Ishikawa (cell line): ENCODE results near the gene TMF1.

ENCODE experiments used
- CEBPB ChIP-seq: IDR thresholded peaks from 2 replicates; pipeline ENCODE4 v1.6.1; 2012
- CREB1 ChIP-seq: IDR thresholded peaks from 2 replicates; pipeline ENCODE4 v1.6.1; 2012; ENCODE audit warnings: low read depth
- EGR1 ChIP-seq: IDR thresholded peaks from 2 replicates; pipeline ENCODE4 v1.6.1; 2012
- EP300 ChIP-seq: IDR thresholded peaks from 2 replicates; pipeline ENCODE4 v1.6.1; 2012; ENCODE audit warnings: borderline replicate concordance
- MAX ChIP-seq: IDR thresholded peaks from 2 replicates; pipeline ENCODE4 v1.6.1; 2012
- RAD21 ChIP-seq: IDR thresholded peaks from 2 replicates; pipeline ENCODE4 v1.6.1; 2012; ENCODE audit warnings: low read depth
- REST ChIP-seq: IDR thresholded peaks from 2 replicates; pipeline ENCODE4 v1.6.1; 2012; ENCODE audit warnings: low read depth, mild to moderate bottlenecking
- TAF1 ChIP-seq: IDR thresholded peaks from 2 replicates; pipeline ENCODE4 v1.6.1; 2012; ENCODE audit warnings: low read depth, mild to moderate bottlenecking
- TCF12 ChIP-seq: IDR thresholded peaks from 2 replicates; pipeline ENCODE4 v1.6.1; 2012; ENCODE audit warnings: low read depth
- USF1 ChIP-seq: IDR thresholded peaks from 2 replicates; pipeline ENCODE4 v1.6.1; 2012
- YY1 ChIP-seq: IDR thresholded peaks from 2 replicates; pipeline ENCODE4 v1.6.1; 2012; ENCODE audit warnings: low read depth

- TF ChIP-seq USF1 (no peak), EGR1 (no peak), TAF1 (no peak), REST (no peak), EP300 (no peak), YY1 (no peak), MAX (no peak), TCF12 (no peak), CREB1 (no peak), RAD21 (no peak), CEBPB (no peak)
Measured at GRCh38 chr3:69005071-69005790, 46.9 kb downstream of the TMF1 start.
